ENCODE results near the gene PALD1. TPM values are rescaled to one million over a fixed set of nuclear protein-coding genes. Genes with fewer than 3 reads are reported as not detected.

PALD1 gene
- total and polyA plus RNA-seq, 9 of the 15 experiments (the other 6 are each of a cell fraction or from before 2014, with no cell fraction given) = 0.03 to 0.29 (median 0.09) TPM; not detected in 2

DNA sequence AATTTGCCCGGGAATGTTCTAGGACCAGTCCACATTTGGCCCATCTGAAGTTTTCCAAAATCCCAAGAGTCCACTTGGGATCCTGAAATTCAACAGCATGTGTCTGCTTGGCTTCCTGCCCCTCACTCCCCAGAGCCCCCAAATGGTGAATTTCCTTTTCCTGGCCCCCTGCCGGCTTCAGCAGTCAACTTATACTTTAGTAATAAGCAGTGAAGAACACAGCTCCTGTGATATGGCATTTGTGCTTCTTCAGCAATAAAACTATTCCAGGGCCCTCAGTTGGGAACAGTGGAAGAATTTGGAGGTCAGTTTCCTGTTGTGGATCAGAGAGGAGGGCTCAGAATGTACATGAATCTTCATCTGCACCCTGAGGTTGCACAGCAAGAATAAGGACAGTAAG, 72.9 kb downstream of the PALD1 start:
- in situ Hi-C loops (cut with MboI) (loop anchor here (5.0 kb wide), 1 partner anchor 211 kb away; no protein-coding TSS in a partner anchor), intact Hi-C loops (cut with micrococcal nuclease) (loop anchor here (2.0 kb wide), 1 partner anchor 121 kb away; the partner anchor contains the start of gene ADAMTS14)
- no peak overlapping the region for H3K9ac ChIP-seq (ENCODE audit: insufficient read depth in 1 of 2, low read depth in 2 of 2, low read length in 2 of 2)
- no peaks in the 10 kb centered on the region for H3K27me3 ChIP-seq (ENCODE audit: control insufficient read depth in 2 of 2, insufficient read depth in 2 of 2, low read length in 2 of 2)
- H3K9me1 ChIP-seq (ENCODE audit: control insufficient read depth, insufficient read depth, low read length) = no peaks in the 10 kb centered on the region
- no peak overlapping the region for H3K4me3 ChIP-seq
- H3K9me3 ChIP-seq (replicated peaks; ENCODE audit: control insufficient read depth, insufficient read depth, low read depth, low read length) = no peaks in the 10 kb centered on the region
- DNase-seq (ENCODE audit: extremely low read depth in 1 of 4, low spot score in 3 of 4) (no peak), FAIRE-seq (no peak), ATAC-seq (no peak)
- BruUV-seq (replicated peaks) = no TSS peak
- TF ChIP-seq MCM3 (IDR thresholded peaks at IDR 0.05) = no peak
- no peak for TF ChIP-seq ZBTB1 (CRISPR knock-in tag; IDR thresholded peaks at IDR 0.05; ENCODE audit: borderline replicate concordance, low read depth)
- no peak for TF ChIP-seq MIER1 (IDR thresholded peaks at IDR 0.05; ENCODE audit: low read depth)
- TF ChIP-seq, protein P1, sequence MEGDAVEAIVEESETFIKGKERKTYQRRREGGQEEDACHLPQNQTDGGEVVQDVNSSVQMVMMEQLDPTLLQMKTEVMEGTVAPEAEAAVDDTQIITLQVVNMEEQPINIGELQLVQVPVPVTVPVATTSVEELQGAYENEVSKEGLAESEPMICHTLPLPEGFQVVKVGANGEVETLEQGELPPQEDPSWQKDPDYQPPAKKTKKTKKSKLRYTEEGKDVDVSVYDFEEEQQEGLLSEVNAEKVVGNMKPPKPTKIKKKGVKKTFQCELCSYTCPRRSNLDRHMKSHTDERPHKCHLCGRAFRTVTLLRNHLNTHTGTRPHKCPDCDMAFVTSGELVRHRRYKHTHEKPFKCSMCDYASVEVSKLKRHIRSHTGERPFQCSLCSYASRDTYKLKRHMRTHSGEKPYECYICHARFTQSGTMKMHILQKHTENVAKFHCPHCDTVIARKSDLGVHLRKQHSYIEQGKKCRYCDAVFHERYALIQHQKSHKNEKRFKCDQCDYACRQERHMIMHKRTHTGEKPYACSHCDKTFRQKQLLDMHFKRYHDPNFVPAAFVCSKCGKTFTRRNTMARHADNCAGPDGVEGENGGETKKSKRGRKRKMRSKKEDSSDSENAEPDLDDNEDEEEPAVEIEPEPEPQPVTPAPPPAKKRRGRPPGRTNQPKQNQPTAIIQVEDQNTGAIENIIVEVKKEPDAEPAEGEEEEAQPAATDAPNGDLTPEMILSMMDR (IDR thresholded peaks at IDR 0.05 in 2 of 3, conservative IDR thresholded peaks at IDR 0.05 in 1 of 3; ENCODE audit: insufficient read depth in 2 of 3, low read depth in 1 of 3, low read length in 3 of 3) = 0 out of 6 replicates have a peak, but pooled peaks of 1 of the 3 experiments have one; percentile 3
- TF ChIP-seq C11orf30 (IDR thresholded peaks at IDR 0.05; ENCODE audit: low read depth) = peak; percentile 76
- TF ChIP-seq MAFF (IDR thresholded peaks at IDR 0.05; ENCODE audit: low read length) = peak; percentile 19; the same call in 1 of the 2 replicates
- TF ChIP-seq ZNF316 (IDR thresholded peaks at IDR 0.05) = peak; percentile 80
- TF ChIP-seq PPARD (CRISPR knock-in tag; IDR thresholded peaks at IDR 0.05) = no peak
- TF ChIP-seq, protein P2, sequence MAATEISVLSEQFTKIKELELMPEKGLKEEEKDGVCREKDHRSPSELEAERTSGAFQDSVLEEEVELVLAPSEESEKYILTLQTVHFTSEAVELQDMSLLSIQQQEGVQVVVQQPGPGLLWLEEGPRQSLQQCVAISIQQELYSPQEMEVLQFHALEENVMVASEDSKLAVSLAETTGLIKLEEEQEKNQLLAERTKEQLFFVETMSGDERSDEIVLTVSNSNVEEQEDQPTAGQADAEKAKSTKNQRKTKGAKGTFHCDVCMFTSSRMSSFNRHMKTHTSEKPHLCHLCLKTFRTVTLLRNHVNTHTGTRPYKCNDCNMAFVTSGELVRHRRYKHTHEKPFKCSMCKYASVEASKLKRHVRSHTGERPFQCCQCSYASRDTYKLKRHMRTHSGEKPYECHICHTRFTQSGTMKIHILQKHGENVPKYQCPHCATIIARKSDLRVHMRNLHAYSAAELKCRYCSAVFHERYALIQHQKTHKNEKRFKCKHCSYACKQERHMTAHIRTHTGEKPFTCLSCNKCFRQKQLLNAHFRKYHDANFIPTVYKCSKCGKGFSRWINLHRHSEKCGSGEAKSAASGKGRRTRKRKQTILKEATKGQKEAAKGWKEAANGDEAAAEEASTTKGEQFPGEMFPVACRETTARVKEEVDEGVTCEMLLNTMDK (IDR thresholded peaks at IDR 0.05; ENCODE audit: borderline replicate concordance, insufficient read depth, low read depth, low read length, poor library complexity, severe bottlenecking) = peak; percentile 22
- peak; percentile 63 for TF ChIP-seq MAFG (tag; conservative IDR thresholded peaks at IDR 0.05)
- H3K4me2 ChIP-seq (ENCODE audit: insufficient read depth, low read length) = no peak overlapping the region
- no peaks in the 10 kb centered on the region for H3K79me2 ChIP-seq (ENCODE audit: control insufficient read depth, insufficient read depth, low read length)
- ChIA-PET POLR2A (interaction anchor here (1.0 to 1.6 kb wide), 2 partner anchors 22 to 203 kb away, joined by 3 to 4 read pairs; no protein-coding TSS in a partner anchor), CTCF (ENCODE audit: low intra/inter-chr PET ratio) (interaction anchor here (3.1 kb wide), 2 partner anchors 207 to 328 kb away, joined by 31 to 43 read pairs; no protein-coding TSS in a partner anchor)
- no peak overlapping the region for H3K27ac ChIP-seq (ENCODE audit: extremely low read depth, low read depth, low read length)
- 33% methylated on average over 2 of the region's 2 CpGs for WGBS (ENCODE audit: insufficient coverage, low coverage, missing lambda C conversion rate)
- H4K20me1 ChIP-seq (replicated peaks; ENCODE audit: control insufficient read depth, insufficient read depth, low read length) = 0 out of 2 replicates have a peak, but pooled peaks cover 5% of the 10 kb centered on the region
- H3K4me1 ChIP-seq (replicated peaks in 1 of 2; ENCODE audit: control insufficient read depth in 2 of 2, insufficient read depth in 2 of 2, low read length in 2 of 2) = peaks cover 8 to 13% of the 10 kb centered on the region in 2 experiments
- H3K36me3 ChIP-seq (ENCODE audit: control insufficient read depth, insufficient read depth, low read length) = no peaks in the 10 kb centered on the region
- no peak overlapping the region; the same call in 1 of the 2 replicates for H2AFZ ChIP-seq (ENCODE audit: low read depth, low read length)
